Fibroblast of pulmonary artery (primary cell): ENCODE measurements around the gene VSIG8.

Source experiments
- DNase-seq: peaks from one replicate; pipeline ENCODE4 v3.0.0-alpha.2; 2010; ENCODE audit warnings: low read depth
- H3K4me3 ChIP-seq: replicated peaks from 2 replicates; pipeline ENCODE4 v1.5.1; 2011; ENCODE audit warnings: low read depth, mild to moderate bottlenecking, control low read depth, low read length, moderate library complexity
- CTCF ChIP-seq: IDR thresholded peaks from 2 replicates; pipeline ENCODE4 v1.5.1; 2011; ENCODE audit warnings: mild to moderate bottlenecking, control low read depth, low read length, inconsistent platforms; ENCODE audit errors: missing control alignments

Gene VSIG8

GRCh38 chr1:159857889-159858288 lies 4.6 kb downstream of the VSIG8 start:
- no peak for DNase-seq
- no peak for TF ChIP-seq CTCF
- no peak overlapping the region for H3K4me3 ChIP-seq

GRCh38 chr1:159856576-159856975 lies 5.9 kb downstream of the VSIG8 start:
- no peak overlapping the region for H3K4me3 ChIP-seq
- no peak for DNase-seq
- TF ChIP-seq CTCF: no peak

- H3K4me3 ChIP-seq: no peak overlapping the region
- no peak for DNase-seq
- TF ChIP-seq CTCF: no peak
These were observed 6.7 kb downstream of the VSIG8 start for GRCh38 chr1:159855709-159856108.

- no peak for TF ChIP-seq CTCF
- peak; percentile 82 for DNase-seq
- H3K4me3 ChIP-seq: peak overlapping the region; percentile 58
These were observed 7.7 kb downstream of the VSIG8 start for GRCh38 chr1:159854693-159855192.

GRCh38 chr1:159854116-159854692 lies 8.3 kb downstream of the VSIG8 start:
- peak overlapping the region; percentile 58 for H3K4me3 ChIP-seq
- peak; percentile 52 for DNase-seq
- no peak for TF ChIP-seq CTCF

GRCh38 chr1:159853417-159854115 lies 8.9 kb downstream of the VSIG8 start:
- TF ChIP-seq CTCF: no peak
- H3K4me3 ChIP-seq: peak overlapping the region; percentile 58
- no peak for DNase-seq
